Adipocyte (in vitro differentiated cells): ENCODE data around the gene ATAD3A.

Source experiments
- DNase-seq: peaks from one replicate; pipeline ENCODE4 v3.0.0-alpha.2; 2015; ENCODE audit warnings: low read depth
- H3K27me3 ChIP-seq: replicated peaks from 2 replicates; pipeline ENCODE4 v1.7.0; 2013; ENCODE audit warnings: mild to moderate bottlenecking, low read length, moderate library complexity; ENCODE audit not compliant: control insufficient read depth, insufficient read depth
- H3K36me3 ChIP-seq: 2 replicates; pipeline ENCODE4 v1.7.0; 2013; ENCODE audit warnings: low read length, mild to moderate bottlenecking, moderate library complexity; ENCODE audit not compliant: control insufficient read depth, insufficient read depth, severe bottlenecking
- H3K4me1 ChIP-seq: 2 replicates; pipeline ENCODE4 v1.7.0; 2013; ENCODE audit warnings: mild to moderate bottlenecking, low read length, moderate library complexity; ENCODE audit not compliant: control insufficient read depth, insufficient read depth
- H3K4me3 ChIP-seq: 2 replicates; pipeline ENCODE4 v1.7.0; 2013; ENCODE audit warnings: mild to moderate bottlenecking, low read length, moderate library complexity
- H3K9ac ChIP-seq: 2 replicates; pipeline ENCODE4 v1.7.0; 2013; ENCODE audit warnings: mild to moderate bottlenecking, low read length, moderate library complexity
- H3K9me3 ChIP-seq: 2 replicates; pipeline ENCODE4 v1.7.0; 2013; ENCODE audit warnings: mild to moderate bottlenecking, low read length, moderate library complexity; ENCODE audit not compliant: control insufficient read depth

The ATAD3A gene

DNA sequence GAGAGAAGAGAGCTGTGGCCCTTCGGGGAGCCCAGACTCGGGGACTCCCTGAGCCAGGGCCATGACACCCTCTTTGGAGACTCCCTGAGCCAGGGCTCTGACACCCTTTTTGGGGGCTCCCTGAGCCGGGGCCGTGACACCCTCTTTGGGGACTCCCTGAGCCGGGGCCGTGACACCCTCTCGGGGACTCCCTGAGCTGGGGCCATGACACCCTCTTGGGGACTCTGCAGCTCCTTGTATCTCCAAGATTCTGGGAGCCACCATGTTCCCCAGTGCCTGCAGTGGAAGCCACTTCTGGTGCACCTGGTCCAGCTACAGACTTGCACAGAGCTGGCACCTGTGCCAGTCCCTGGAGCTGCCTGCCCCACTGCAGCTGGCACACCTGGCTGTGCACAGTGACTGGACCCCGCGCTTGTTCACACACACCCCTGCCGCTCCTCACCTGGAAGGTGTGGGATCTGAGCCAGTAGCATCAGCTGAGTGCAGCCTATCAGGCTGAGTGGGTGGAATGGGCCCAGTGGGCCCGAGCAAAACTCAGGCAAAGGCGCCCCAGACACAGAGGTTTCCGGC is 66.5 kb downstream of the ATAD3A start:
- no peak for DNase-seq
- Histone ChIP-seq H3K9me3 (no peaks in the 10 kb centered on the region), H3K9ac (no peak overlapping the region), H3K4me3 (no peak overlapping the region), H3K27me3 (peaks cover 30% of the 10 kb centered on the region), H3K36me3 (no peaks in the 10 kb centered on the region), H3K4me1 (peaks cover 12% of the 10 kb centered on the region)

DNA sequence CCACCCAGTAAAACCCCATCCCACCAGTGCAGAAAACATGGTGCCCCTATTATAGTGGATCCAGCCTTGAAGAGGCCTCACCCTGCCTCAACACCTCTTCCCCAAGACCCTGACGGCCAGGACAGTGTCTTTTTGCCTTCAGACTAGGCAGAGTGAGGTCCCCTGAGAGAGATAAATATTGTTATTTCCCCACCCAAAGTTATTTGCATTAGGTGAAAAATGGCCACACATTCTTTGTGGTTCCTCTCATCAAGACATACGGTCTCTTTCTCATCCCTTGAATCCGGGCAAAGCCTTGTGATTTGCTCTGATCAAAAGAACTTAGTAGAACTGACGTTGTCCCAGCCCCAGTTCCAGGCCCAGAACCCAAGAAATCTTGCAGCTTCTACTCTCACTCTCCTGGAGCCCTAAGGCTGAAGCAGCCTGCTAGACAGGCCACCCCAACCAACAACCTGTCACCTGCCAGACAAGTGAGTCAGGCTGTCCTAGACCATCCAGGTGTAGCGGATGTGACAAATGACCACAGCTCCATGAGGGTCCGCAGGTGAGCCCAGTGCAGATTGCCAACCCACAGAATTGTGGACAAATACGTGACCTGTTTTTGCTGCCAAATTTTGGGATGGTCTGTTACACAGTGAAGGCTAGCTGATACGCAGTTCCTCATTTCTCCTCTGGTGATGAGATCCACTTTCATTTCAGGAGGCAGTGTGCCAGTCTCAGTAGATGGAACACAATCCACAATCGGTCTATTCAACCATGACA is 70.8 kb downstream of the ATAD3A start:
- no peak overlapping the region for H3K4me3 ChIP-seq
- H3K9ac ChIP-seq: no peak overlapping the region
- H3K9me3 ChIP-seq: no peaks in the 10 kb centered on the region
- H3K27me3 ChIP-seq: peaks cover 36% of the 10 kb centered on the region
- DNase-seq: no peak
- no peaks in the 10 kb centered on the region for H3K36me3 ChIP-seq
- no peaks in the 10 kb centered on the region for H3K4me1 ChIP-seq

DNA sequence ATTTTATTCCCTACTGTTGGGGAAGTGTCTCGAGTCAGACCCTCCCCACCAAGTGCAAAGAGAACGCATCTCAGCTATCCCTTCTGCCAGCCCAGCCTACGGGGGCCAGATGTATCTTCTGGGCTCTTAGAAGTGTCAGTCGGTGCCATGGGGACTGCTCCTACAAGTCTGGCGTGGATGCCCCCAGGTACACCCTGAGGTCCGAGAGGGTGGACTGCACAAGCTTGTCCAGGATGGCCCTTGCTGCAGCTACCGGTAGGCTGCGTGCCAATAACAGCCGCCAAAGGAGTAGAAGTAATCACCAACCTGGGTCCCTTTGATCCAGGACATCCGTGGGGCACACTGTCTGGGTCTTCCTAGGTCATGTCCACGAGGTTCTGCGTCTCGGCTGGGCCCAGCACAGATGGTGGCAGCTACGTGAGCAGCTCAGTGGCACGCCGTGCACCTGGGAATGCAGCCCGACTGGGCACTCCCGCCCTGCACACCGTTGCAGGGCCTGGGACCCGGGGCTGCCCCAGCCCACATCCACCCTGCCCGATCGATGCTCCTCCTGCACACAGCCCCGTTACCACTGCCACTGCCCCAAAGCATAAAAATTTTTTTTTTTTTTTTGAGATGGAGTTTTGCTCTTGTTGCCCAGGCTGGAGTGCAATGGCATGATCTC is 71.5 kb downstream of the ATAD3A start:
- no peak for DNase-seq
- H3K9ac ChIP-seq: no peak overlapping the region
- no peaks in the 10 kb centered on the region for H3K4me1 ChIP-seq
- H3K36me3 ChIP-seq: no peaks in the 10 kb centered on the region
- H3K4me3 ChIP-seq: no peak overlapping the region
- peaks cover 35% of the 10 kb centered on the region for H3K27me3 ChIP-seq
- no peaks in the 10 kb centered on the region for H3K9me3 ChIP-seq
